NCI-H524 treated with DMSO at 0.1 percent for 48 hours (cell line): ENCODE results near the gene GADD45B.
"Not testable (repeated sequence)": the region's sequence is repeated elsewhere in the genome, so short reads cannot be mapped to it uniquely, and the experiment has no call there.

Experiments
- DNase-seq: peaks from one replicate; lab custom pipeline; 2025; lab: John Stamatoyannopoulos, UW

Gene GADD45B

GRCh38 chr19:2444251-2445002, 31.5 kb upstream of the GADD45B start:
- DNase-seq, result no peak

GRCh38 chr19:2446381-2446780, 29.5 kb upstream of the GADD45B start:
- peak; percentile 95 for DNase-seq

GRCh38 chr19:2449019-2449418, 26.9 kb upstream of the GADD45B start:
- DNase-seq, result no peak

- no peak for DNase-seq
Observed at GRCh38 chr19:2451138-2451537, 24.8 kb upstream of the GADD45B start.

- no peak for DNase-seq
Observed at GRCh38 chr19:2451741-2452140, 24.2 kb upstream of the GADD45B start.

- DNase-seq, result no peak
Observed at GRCh38 chr19:2453431-2454025, 22.4 kb upstream of the GADD45B start.

- DNase-seq, result no peak
Observed at GRCh38 chr19:2454199-2454961, 21.5 kb upstream of the GADD45B start.

- DNase-seq, result no peak
Observed at GRCh38 chr19:2454962-2455850, 20.7 kb upstream of the GADD45B start.

- no peak for DNase-seq
Observed at GRCh38 chr19:2455851-2456570, 19.9 kb upstream of the GADD45B start.

GRCh38 chr19:2457394-2458037, 18.4 kb upstream of the GADD45B start:
- no peak for DNase-seq

GRCh38 chr19:2458054-2458453, 17.9 kb upstream of the GADD45B start:
- DNase-seq, result no peak

GRCh38 chr19:2458776-2459175, 17.2 kb upstream of the GADD45B start:
- not testable (repeated sequence) for DNase-seq

GRCh38 chr19:2460245-2460644, 15.7 kb upstream of the GADD45B start:
- DNase-seq, result no peak

GRCh38 chr19:2461751-2462634, 13.9 kb upstream of the GADD45B start:
- no peak for DNase-seq

GRCh38 chr19:2462635-2463421, 13.1 kb upstream of the GADD45B start:
- no peak for DNase-seq

GRCh38 chr19:2463694-2464093, 12.2 kb upstream of the GADD45B start:
- DNase-seq, result not testable (repeated sequence)

- DNase-seq, result no peak
Observed at GRCh38 chr19:2464389-2464788, 11.5 kb upstream of the GADD45B start.

- DNase-seq, result no peak
Observed at GRCh38 chr19:2468596-2468995, 7.3 kb upstream of the GADD45B start.
